Measurements from ENCODE around the gene FLT4. TPM values are rescaled to one million over a fixed set of nuclear protein-coding genes. Genes with fewer than 3 reads are reported as not detected.

FLT4 gene
- total and polyA plus RNA-seq, 8 donors, result 0.79 to 6.8 (median 2.1) TPM

DNA sequence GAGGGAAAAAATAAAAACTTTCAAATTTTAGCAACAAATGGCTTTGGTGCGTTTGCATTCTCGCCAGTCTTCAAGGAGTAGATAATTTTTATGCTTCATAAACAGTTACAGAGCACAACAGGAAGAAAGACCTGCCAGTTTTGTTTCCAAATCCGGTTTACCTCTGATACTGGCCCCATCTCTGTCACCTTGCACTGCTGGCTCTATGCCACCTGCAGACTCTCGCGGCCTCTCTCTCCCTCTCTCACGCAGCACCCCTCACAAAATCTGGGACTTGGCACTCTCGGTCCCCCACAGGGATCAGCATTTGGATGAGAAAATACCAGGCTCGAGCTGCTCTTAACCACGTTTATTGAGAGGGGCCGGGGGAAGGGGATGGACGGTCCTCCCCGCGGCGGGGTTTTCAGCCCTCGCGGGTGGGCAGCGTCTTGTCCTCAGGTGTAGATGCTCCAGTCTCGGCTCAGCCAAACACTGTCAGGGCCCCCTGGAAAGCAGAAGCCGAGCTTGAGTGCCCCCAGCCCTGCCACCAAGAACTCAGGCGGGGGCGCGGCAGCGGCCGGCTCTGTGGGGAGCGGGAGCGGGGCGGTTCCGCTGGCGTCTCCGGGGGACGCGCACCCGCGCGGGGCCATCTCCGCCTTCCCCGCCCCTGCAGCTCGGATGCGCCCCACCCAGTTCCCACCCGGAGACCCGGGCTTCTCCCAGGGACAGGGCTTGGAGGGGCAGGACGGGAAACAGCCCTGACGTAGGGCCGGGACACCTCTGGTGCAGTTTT is 59.4 kb downstream of the FLT4 start:
- intact Hi-C loops (cut with DNase I), result no loop called here
- TF ChIP-seq, protein P1, sequence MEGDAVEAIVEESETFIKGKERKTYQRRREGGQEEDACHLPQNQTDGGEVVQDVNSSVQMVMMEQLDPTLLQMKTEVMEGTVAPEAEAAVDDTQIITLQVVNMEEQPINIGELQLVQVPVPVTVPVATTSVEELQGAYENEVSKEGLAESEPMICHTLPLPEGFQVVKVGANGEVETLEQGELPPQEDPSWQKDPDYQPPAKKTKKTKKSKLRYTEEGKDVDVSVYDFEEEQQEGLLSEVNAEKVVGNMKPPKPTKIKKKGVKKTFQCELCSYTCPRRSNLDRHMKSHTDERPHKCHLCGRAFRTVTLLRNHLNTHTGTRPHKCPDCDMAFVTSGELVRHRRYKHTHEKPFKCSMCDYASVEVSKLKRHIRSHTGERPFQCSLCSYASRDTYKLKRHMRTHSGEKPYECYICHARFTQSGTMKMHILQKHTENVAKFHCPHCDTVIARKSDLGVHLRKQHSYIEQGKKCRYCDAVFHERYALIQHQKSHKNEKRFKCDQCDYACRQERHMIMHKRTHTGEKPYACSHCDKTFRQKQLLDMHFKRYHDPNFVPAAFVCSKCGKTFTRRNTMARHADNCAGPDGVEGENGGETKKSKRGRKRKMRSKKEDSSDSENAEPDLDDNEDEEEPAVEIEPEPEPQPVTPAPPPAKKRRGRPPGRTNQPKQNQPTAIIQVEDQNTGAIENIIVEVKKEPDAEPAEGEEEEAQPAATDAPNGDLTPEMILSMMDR (IDR thresholded peaks at IDR 0.05), result no peak
- H3K4me1 ChIP-seq, result peaks cover 0 to 4% (median 4%) of the 10 kb centered on the region in 3 donors
- no peak for FAIRE-seq
- WGBS, 2 donors, result 3 to 4% methylated on average over 36 to 44 of the region's 44 CpGs
- no peaks in the 10 kb centered on the region for H3K36me3 ChIP-seq
- H3K27ac ChIP-seq, result no peak overlapping the region
- peak in 1 of 4 donors; percentile 28 for ATAC-seq
- DNase-seq, result peak in 1 of 6 donors; percentile 65
- H3K4me3 ChIP-seq, result peak overlapping the region in 2 of 4 donors; percentile 21 to 43
- H3K27me3 ChIP-seq, result peaks cover 0 to 6% (median 3%) of the 10 kb centered on the region in 4 donors
- H3K9me3 ChIP-seq, result no peaks in the 10 kb centered on the region

DNA sequence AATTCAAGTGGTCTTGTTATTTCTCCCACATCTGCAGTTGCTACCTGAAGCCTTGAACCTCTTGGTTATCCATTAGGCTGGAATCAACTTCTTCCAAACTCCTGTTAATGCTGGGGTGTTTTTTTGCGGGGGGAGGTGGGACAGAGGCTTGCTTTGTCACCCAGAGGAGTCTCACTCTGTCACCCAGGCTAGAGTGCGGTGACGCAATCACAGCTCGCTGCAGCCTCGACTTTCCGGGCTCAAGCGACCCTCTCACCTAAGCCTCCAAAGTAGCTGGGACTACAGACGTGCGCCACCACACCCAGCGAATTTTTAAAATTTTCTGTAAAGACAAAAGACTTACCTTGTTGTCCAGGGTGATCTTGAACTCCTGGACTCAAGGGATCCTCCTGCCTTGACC is 62.5 kb downstream of the FLT4 start:
- H3K4me1 ChIP-seq, result peaks cover 0 to 4% (median 4%) of the 10 kb centered on the region in 3 donors
- FAIRE-seq (no peak), ATAC-seq (no peak), DNase-seq (no peak)
- H3K27me3 ChIP-seq, result peaks cover 0 to 6% (median 3%) of the 10 kb centered on the region in 4 donors
- intact Hi-C loops (cut with DNase I), result no loop called here
- no peak overlapping the region for H3K4me3 ChIP-seq
- WGBS, 2 donors, result 70 to 86% methylated on average over 10 of the region's 10 CpGs
- no peak overlapping the region for H3K27ac ChIP-seq
- TF ChIP-seq, protein P1 (IDR thresholded peaks at IDR 0.05), result no peak
- H3K36me3 ChIP-seq, result no peaks in the 10 kb centered on the region
- H3K9me3 ChIP-seq, result no peaks in the 10 kb centered on the region

DNA sequence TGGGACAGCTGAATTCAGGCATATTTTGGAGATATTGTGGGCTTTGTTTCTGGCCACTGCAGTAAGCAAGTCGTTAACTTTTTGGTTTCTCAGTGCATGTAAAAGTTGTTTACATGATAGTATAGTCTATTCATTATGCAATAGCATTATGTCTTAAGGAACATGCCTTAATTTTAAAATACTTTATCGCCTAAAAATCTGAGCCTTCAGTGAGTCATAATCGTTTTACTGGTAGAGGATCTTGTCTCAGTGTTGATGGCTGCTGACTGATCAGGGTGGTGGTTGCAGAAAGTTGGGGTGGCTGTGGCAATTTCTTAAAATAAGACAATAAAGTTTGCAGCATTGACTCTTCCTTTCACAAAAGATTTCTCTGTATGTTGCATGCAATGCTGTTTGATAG is 63.2 kb downstream of the FLT4 start:
- 69% methylated on average over 3 of the region's 3 CpGs for WGBS, 2 donors
- FAIRE-seq, result no peak
- TF ChIP-seq, protein P1 (IDR thresholded peaks at IDR 0.05), result no peak
- intact Hi-C loops (cut with DNase I), result no loop called here
- no peak for DNase-seq
- peaks cover 0 to 6% (median 3%) of the 10 kb centered on the region in 4 donors for H3K27me3 ChIP-seq
- no peak overlapping the region for H3K27ac ChIP-seq
- H3K4me3 ChIP-seq, result no peak overlapping the region
- peaks cover 0 to 4% (median 4%) of the 10 kb centered on the region in 3 donors for H3K4me1 ChIP-seq
- H3K9me3 ChIP-seq, result no peaks in the 10 kb centered on the region
- ATAC-seq, result no peak
- no peaks in the 10 kb centered on the region for H3K36me3 ChIP-seq

DNA sequence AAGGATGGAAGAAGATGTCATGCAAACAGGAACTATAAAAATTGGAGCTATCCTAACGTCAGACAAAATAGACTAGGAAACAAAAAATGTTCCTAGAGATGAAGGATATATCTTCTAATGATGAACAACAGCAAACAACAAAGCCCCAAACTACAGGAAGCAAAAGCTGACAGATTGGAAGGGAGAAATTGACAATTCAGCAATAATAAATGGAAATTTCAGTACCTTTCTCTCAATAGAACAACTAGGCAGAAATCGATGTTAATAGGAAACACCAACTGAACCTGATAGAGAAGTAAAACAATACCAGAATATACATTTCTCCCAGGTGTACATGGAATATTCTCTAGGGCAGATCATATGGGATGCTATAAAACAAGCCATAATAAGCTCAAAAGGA is 65.7 kb downstream of the FLT4 start:
- FAIRE-seq, result no peak
- H3K27me3 ChIP-seq, result no peaks in the 10 kb centered on the region

More for the DNA sequence above, 65.7 kb downstream of the FLT4 start:
- intact Hi-C loops (cut with DNase I), result no loop called here
- WGBS, 2 donors, result 70 to 81% methylated on average over 2 of the region's 2 CpGs
- DNase-seq (no peak), ATAC-seq (no peak)
- Histone ChIP-seq H3K4me1 (no peaks in the 10 kb centered on the region), H3K36me3 (no peaks in the 10 kb centered on the region), H3K4me3 (no peak overlapping the region), H3K9me3 (no peaks in the 10 kb centered on the region), H3K27ac (no peak overlapping the region)
- TF ChIP-seq, protein P1 (IDR thresholded peaks at IDR 0.05), result no peak

All from pancreas (tissue), 10 donors.